Subcutaneous abdominal adipose tissue (tissue), 5 donors: ENCODE measurements around the gene FBXW4.

ENCODE experiments used
- H3K27ac ChIP-seq: one replicate; pipeline ENCODE4 v1.7.0; 2013; ENCODE audit warnings: low read depth, mild to moderate bottlenecking, inconsistent platforms, low read length, moderate library complexity
- H3K27me3 ChIP-seq, 5 donors: one replicate each; pipeline ENCODE4 v1.7.0; 2013; ENCODE audit warnings: low read length in 5 of 5, inconsistent platforms in 1 of 5; ENCODE audit not compliant: control insufficient read depth in 5 of 5, insufficient read depth in 4 of 5
- H3K36me3 ChIP-seq, 5 donors: one replicate each; pipeline ENCODE4 v1.7.0; 2013; ENCODE audit warnings: low read length in 5 of 5; ENCODE audit not compliant: control insufficient read depth in 5 of 5, insufficient read depth in 5 of 5
- H3K4me1 ChIP-seq, 5 donors: one replicate each; pipeline ENCODE4 v1.7.0; 2013; ENCODE audit warnings: low read length in 5 of 5, mild to moderate bottlenecking in 3 of 5, moderate library complexity in 1 of 5; ENCODE audit not compliant: control insufficient read depth in 5 of 5, insufficient read depth in 5 of 5
- H3K4me3 ChIP-seq, 5 donors: one replicate each; pipeline ENCODE4 v1.7.0; 2013; ENCODE audit warnings: low read length in 5 of 5, low read depth in 1 of 5
- H3K9ac ChIP-seq, 5 donors: one replicate each; pipeline ENCODE4 v1.7.0; 2013; ENCODE audit warnings: low read length in 5 of 5, mild to moderate bottlenecking in 4 of 5, moderate library complexity in 3 of 5
- H3K9me3 ChIP-seq, 5 donors: one replicate each; pipeline ENCODE4 v1.7.0; 2013; ENCODE audit warnings: low read length in 5 of 5; ENCODE audit not compliant: control insufficient read depth in 5 of 5
- donor health status: healthy.
- donor health status: healthy.
- donor health status: healthy.
- donor health status: healthy.
- donor health status: healthy.

FBXW4 gene

GRCh38 chr10:101565936-101566332 is 129.0 kb downstream of the FBXW4 start:
- H3K4me3 ChIP-seq, result no peak overlapping the region
- peaks cover 43 to 73% (median 66%) of the 10 kb centered on the region in 5 donors for H3K27me3 ChIP-seq
- no peaks in the 10 kb centered on the region for H3K9me3 ChIP-seq
- no peak overlapping the region for H3K9ac ChIP-seq
- H3K4me1 ChIP-seq, result peaks cover 0 to 28% (median 24%) of the 10 kb centered on the region in 5 donors
- no peaks in the 10 kb centered on the region for H3K36me3 ChIP-seq
- no peak overlapping the region for H3K27ac ChIP-seq

- H3K36me3 ChIP-seq, result no peaks in the 10 kb centered on the region
- no peak overlapping the region for H3K4me3 ChIP-seq
- H3K27me3 ChIP-seq, result peaks cover 45 to 76% (median 69%) of the 10 kb centered on the region in 5 donors
- no peaks in the 10 kb centered on the region for H3K9me3 ChIP-seq
- H3K4me1 ChIP-seq, result peaks cover 0 to 23% (median 19%) of the 10 kb centered on the region in 5 donors
- no peak overlapping the region for H3K27ac ChIP-seq
- no peak overlapping the region for H3K9ac ChIP-seq
Measured at GRCh38 chr10:101565370-101565900, 129.5 kb downstream of the FBXW4 start.

GRCh38 chr10:101564490-101564991 is 130.4 kb downstream of the FBXW4 start:
- Histone ChIP-seq H3K27ac (no peak overlapping the region), H3K36me3 (no peaks in the 10 kb centered on the region), H3K27me3 (peaks cover 47 to 79% (median 68%) of the 10 kb centered on the region in 5 donors), H3K9ac (no peak overlapping the region), H3K9me3 (no peaks in the 10 kb centered on the region), H3K4me3 (no peak overlapping the region), H3K4me1 (peaks cover 0 to 15% (median 11%) of the 10 kb centered on the region in 5 donors)

- Histone ChIP-seq H3K4me3 (no peak overlapping the region), H3K9ac (no peak overlapping the region), H3K36me3 (no peaks in the 10 kb centered on the region), H3K27me3 (peaks cover 43 to 74% (median 60%) of the 10 kb centered on the region in 5 donors), H3K27ac (no peak overlapping the region), H3K4me1 (peaks cover 0 to 10% (median 8%) of the 10 kb centered on the region in 5 donors), H3K9me3 (no peaks in the 10 kb centered on the region)
Measured at GRCh38 chr10:101563497-101564040, 131.4 kb downstream of the FBXW4 start.

GRCh38 chr10:101563007-101563406 is 132.0 kb downstream of the FBXW4 start:
- Histone ChIP-seq H3K27ac (no peak overlapping the region), H3K4me3 (no peak overlapping the region), H3K27me3 (peaks cover 43 to 68% (median 54%) of the 10 kb centered on the region in 5 donors), H3K4me1 (peaks cover 0 to 10% (median 8%) of the 10 kb centered on the region in 5 donors), H3K36me3 (no peaks in the 10 kb centered on the region), H3K9me3 (no peaks in the 10 kb centered on the region), H3K9ac (no peak overlapping the region)

GRCh38 chr10:101562231-101562630 is 132.7 kb downstream of the FBXW4 start:
- Histone ChIP-seq H3K36me3 (no peaks in the 10 kb centered on the region), H3K27ac (no peak overlapping the region), H3K9ac (no peak overlapping the region), H3K9me3 (no peaks in the 10 kb centered on the region), H3K4me3 (no peak overlapping the region), H3K4me1 (peaks cover 0 to 10% (median 8%) of the 10 kb centered on the region in 5 donors), H3K27me3 (peaks cover 43 to 61% (median 48%) of the 10 kb centered on the region in 5 donors)

- Histone ChIP-seq H3K9ac (no peak overlapping the region), H3K36me3 (no peaks in the 10 kb centered on the region), H3K27me3 (peaks cover 36 to 54% (median 39%) of the 10 kb centered on the region in 5 donors), H3K27ac (no peak overlapping the region), H3K4me3 (no peak overlapping the region), H3K9me3 (no peaks in the 10 kb centered on the region), H3K4me1 (peaks cover 0 to 3% (median 2%) of the 10 kb centered on the region in 5 donors)
Measured at GRCh38 chr10:101561068-101561915, 133.7 kb downstream of the FBXW4 start.
